ENCODE results near the gene WFDC12. TPM values are rescaled to one million over a fixed set of nuclear protein-coding genes. Genes with fewer than 3 reads are reported as not detected.

WFDC12 gene
- total RNA-seq, 1 donor from 2014 or later, result not detected

- Mint-ChIP-seq H3K27ac (no peak overlapping the region), H3K4me1 (ENCODE audit: low read depth) (no peaks in the 10 kb centered on the region)
These were observed 38.4 kb downstream of the WFDC12 start for GRCh38 chr20:45085867-45086266.

GRCh38 chr20:45085289-45085688, 39.0 kb downstream of the WFDC12 start:
- Mint-ChIP-seq H3K9me3 (ENCODE audit: low read depth) (peaks cover 12% of the 10 kb centered on the region), H3K36me3 (ENCODE audit: insufficient read depth) (peaks cover 26% of the 10 kb centered on the region), H3K27ac (no peak overlapping the region), H3K4me1 (ENCODE audit: low read depth) (no peaks in the 10 kb centered on the region), H3K4me3 (ENCODE audit: low read depth) (no peak overlapping the region), H3K27me3 (no peaks in the 10 kb centered on the region)
- TF ChIP-seq CTCF (IDR thresholded peaks at IDR 0.05; ENCODE audit: unreplicated experiment), result no peak
- no peak for DNase-seq (ENCODE audit: low spot score, unreplicated experiment)

More at GRCh38 chr20:45085867-45086266, 38.4 kb downstream of the WFDC12 start:
- H3K36me3 Mint-ChIP-seq (ENCODE audit: insufficient read depth), result peaks cover 23% of the 10 kb centered on the region
- H3K27me3 Mint-ChIP-seq, result no peaks in the 10 kb centered on the region
- H3K9me3 Mint-ChIP-seq (ENCODE audit: low read depth), result peaks cover 12% of the 10 kb centered on the region
- no peak overlapping the region for H3K4me3 Mint-ChIP-seq (ENCODE audit: low read depth)
- DNase-seq (ENCODE audit: low spot score, unreplicated experiment), result no peak
- no peak for TF ChIP-seq CTCF (IDR thresholded peaks at IDR 0.05; ENCODE audit: unreplicated experiment)

- Mint-ChIP-seq H3K4me3 (ENCODE audit: low read depth) (no peak overlapping the region), H3K27ac (no peak overlapping the region), H3K27me3 (no peaks in the 10 kb centered on the region), H3K4me1 (ENCODE audit: low read depth) (no peaks in the 10 kb centered on the region), H3K9me3 (ENCODE audit: low read depth) (peaks cover 12% of the 10 kb centered on the region), H3K36me3 (ENCODE audit: insufficient read depth) (peaks cover 34% of the 10 kb centered on the region)
- DNase-seq (ENCODE audit: low spot score, unreplicated experiment), result no peak
- TF ChIP-seq CTCF (IDR thresholded peaks at IDR 0.05; ENCODE audit: unreplicated experiment), result no peak
These were observed 41.1 kb downstream of the WFDC12 start for GRCh38 chr20:45083127-45083526.

- peaks cover 2% of the 10 kb centered on the region for H3K4me1 Mint-ChIP-seq (ENCODE audit: low read depth)
- peaks cover 34% of the 10 kb centered on the region for H3K36me3 Mint-ChIP-seq (ENCODE audit: insufficient read depth)
- no peak overlapping the region for H3K27ac Mint-ChIP-seq
- no peak for DNase-seq (ENCODE audit: low spot score, unreplicated experiment)
- H3K9me3 Mint-ChIP-seq (ENCODE audit: low read depth), result peaks cover 12% of the 10 kb centered on the region
- no peaks in the 10 kb centered on the region for H3K27me3 Mint-ChIP-seq
- TF ChIP-seq CTCF (IDR thresholded peaks at IDR 0.05; ENCODE audit: unreplicated experiment), result no peak
- no peak overlapping the region for H3K4me3 Mint-ChIP-seq (ENCODE audit: low read depth)
These were observed 41.8 kb downstream of the WFDC12 start for GRCh38 chr20:45082468-45082867.

- no peak overlapping the region for H3K4me3 Mint-ChIP-seq (ENCODE audit: low read depth)
- peaks cover 40% of the 10 kb centered on the region for H3K36me3 Mint-ChIP-seq (ENCODE audit: insufficient read depth)
- H3K9me3 Mint-ChIP-seq (ENCODE audit: low read depth), result peaks cover 12% of the 10 kb centered on the region
- no peaks in the 10 kb centered on the region for H3K27me3 Mint-ChIP-seq
- H3K4me1 Mint-ChIP-seq (ENCODE audit: low read depth), result peaks cover 14% of the 10 kb centered on the region
- no peak overlapping the region for H3K27ac Mint-ChIP-seq
- no peak for DNase-seq (ENCODE audit: low spot score, unreplicated experiment)
- TF ChIP-seq CTCF (IDR thresholded peaks at IDR 0.05; ENCODE audit: unreplicated experiment), result peak; percentile 43
These were observed 43.2 kb downstream of the WFDC12 start for GRCh38 chr20:45080867-45081624.

All from progenitor cell of endocrine pancreas (in vitro differentiated cells).